Fibroblast of skin of left biceps (primary cell): ENCODE results near the gene SLC30A3.

ENCODE experiments used
- DNase-seq, 2 experiments: peaks; one replicate each; pipeline ENCODE4 v3.0.0-alpha.2; 2013; ENCODE audit warnings: low read depth in 2 of 2

The SLC30A3 gene

GRCh38 chr2:27233341-27233740 lies 29.5 kb downstream of the SLC30A3 start:
- no peak for DNase-seq

GRCh38 chr2:27231921-27232320 lies 30.9 kb downstream of the SLC30A3 start:
- DNase-seq = no peak

- no peak for DNase-seq
Observed at GRCh38 chr2:27227501-27227900, 35.3 kb downstream of the SLC30A3 start.

- no peak for DNase-seq
Observed at GRCh38 chr2:27225526-27225925, 37.3 kb downstream of the SLC30A3 start.

GRCh38 chr2:27223416-27223815 lies 39.4 kb downstream of the SLC30A3 start:
- no peak for DNase-seq

GRCh38 chr2:27222407-27222806 lies 40.4 kb downstream of the SLC30A3 start:
- no peak for DNase-seq

- DNase-seq = no peak
Observed at GRCh38 chr2:27221166-27221565, 41.7 kb downstream of the SLC30A3 start.

- no peak for DNase-seq
Observed at GRCh38 chr2:27220091-27220490, 42.8 kb downstream of the SLC30A3 start.

GRCh38 chr2:27219091-27219490 lies 43.8 kb downstream of the SLC30A3 start:
- no peak for DNase-seq

GRCh38 chr2:27218614-27219013 lies 44.2 kb downstream of the SLC30A3 start:
- no peak for DNase-seq

- peak; percentile 39 to 43 for DNase-seq
Observed at GRCh38 chr2:27217173-27218121, 45.4 kb downstream of the SLC30A3 start, which contains the start of gene CAD. TSS of gene CAD (plus strand) at chr2:27217369. CDS start at chr2:27217552, 183 bp downstream.

- DNase-seq = no peak
Observed at GRCh38 chr2:27216416-27217137, 46.3 kb downstream of the SLC30A3 start.

- peak; percentile 70 to 75 for DNase-seq
Observed at GRCh38 chr2:27214941-27215340, 47.9 kb downstream of the SLC30A3 start.

- peak in 1 of 2 experiments; percentile 17 for DNase-seq
Observed at GRCh38 chr2:27212626-27213471, 50.0 kb downstream of the SLC30A3 start.

GRCh38 chr2:27211943-27212625 lies 50.8 kb downstream of the SLC30A3 start, which contains the start of the genes ATRAID and SLC5A6:
TSS of gene ATRAID (plus strand) at chr2:27212041. CDS start at chr2:27212369, 328 bp downstream.
TSS of gene SLC5A6 (minus strand) at chr2:27212268. CDS start at chr2:27207650, 4,618 bp downstream.
- DNase-seq = peak; percentile 57 to 60

GRCh38 chr2:27211241-27211942 lies 51.5 kb downstream of the SLC30A3 start:
- no peak for DNase-seq

- no peak for DNase-seq
Observed at GRCh38 chr2:27209621-27210401, 53.0 kb downstream of the SLC30A3 start.

- DNase-seq = no peak
Observed at GRCh38 chr2:27208486-27209050, 54.3 kb downstream of the SLC30A3 start.

- DNase-seq = no peak
Observed at GRCh38 chr2:27206346-27206745, 56.5 kb downstream of the SLC30A3 start.
